Right renal pelvis (tissue), 4 donors: ENCODE measurements around the gene SDCCAG8. TPM values are rescaled to one million over a fixed set of nuclear protein-coding genes. Genes with fewer than 3 reads are reported as not detected.

Source experiments
- DNase-seq, 4 donors: peaks; one replicate each; pipeline ENCODE4 v3.0.0-alpha.2; 2013; ENCODE audit warnings: low read depth in 4 of 4, low spot score in 3 of 4, missing footprints in 1 of 4
- polyA plus RNA-seq, 4 donors: library from polyadenylated mRNA; unstranded; fragments of 120-200 nt; gene quantifications; one replicate each; pipeline ENCODE4 v1.2.1, GENCODE V29; 2013; ENCODE audit not compliant: insufficient read length in 4 of 4

Gene SDCCAG8
- polyA plus RNA-seq, 4 donors = 40.8 to 50.4 (median 43.7) TPM

DNA sequence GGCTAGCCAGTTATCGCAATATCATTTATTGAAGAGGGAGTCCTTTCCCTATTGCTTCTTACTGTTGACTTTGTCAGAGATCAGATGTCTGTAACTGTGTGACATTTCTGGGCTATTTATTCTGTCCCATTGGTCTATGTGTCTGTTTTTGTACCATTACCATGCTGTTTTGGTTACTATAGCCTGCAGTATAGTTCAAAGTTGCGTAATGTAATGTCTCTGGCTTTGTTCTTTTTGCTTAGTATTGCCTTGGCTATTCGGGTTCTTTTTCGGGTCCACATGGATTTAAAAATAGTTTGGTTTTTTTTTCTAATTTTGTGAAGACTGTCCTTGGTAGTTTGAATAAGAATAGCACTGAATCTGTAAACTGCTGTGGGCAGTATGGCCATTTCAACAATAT, 273.7 kb downstream of the SDCCAG8 start:
- DNase-seq = no peak

DNA sequence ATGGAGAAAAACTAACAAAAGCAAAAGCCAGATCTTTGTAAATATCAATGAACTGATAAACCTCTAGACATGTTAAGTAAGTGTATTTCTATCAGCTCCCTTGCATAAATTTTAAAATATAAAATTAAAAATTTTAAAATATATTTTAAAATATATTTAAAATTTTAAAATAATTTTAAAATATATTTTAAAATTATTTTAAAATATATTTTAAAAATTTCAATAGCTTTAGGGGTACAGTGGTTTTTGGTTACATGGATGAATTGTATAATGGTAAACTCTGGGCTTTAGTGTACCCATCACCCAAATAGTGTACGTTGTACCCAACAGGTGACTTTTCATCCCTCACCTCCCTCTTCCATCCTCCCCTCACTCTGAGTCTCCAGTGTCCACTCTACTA, 279.2 kb downstream of the SDCCAG8 start:
- DNase-seq = no peak

DNA sequence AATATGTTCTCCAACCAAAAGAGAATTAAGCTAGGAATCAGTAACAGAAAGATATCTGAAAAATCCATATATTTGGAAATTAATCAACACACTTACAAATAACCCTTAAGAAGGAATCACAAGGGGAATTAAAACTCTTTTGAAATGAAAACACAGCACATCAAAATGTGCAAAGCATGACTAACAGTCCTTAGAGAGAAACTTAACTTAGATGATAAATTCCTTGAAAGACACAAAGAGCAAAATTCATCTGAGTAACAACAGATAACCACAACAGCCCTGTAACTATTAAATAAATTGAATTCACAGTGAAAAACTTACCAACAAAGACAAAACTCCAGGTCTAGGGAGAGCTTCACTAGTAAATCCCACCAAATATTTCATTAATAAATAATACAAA, 283.8 kb downstream of the SDCCAG8 start:
- DNase-seq = no peak

DNA sequence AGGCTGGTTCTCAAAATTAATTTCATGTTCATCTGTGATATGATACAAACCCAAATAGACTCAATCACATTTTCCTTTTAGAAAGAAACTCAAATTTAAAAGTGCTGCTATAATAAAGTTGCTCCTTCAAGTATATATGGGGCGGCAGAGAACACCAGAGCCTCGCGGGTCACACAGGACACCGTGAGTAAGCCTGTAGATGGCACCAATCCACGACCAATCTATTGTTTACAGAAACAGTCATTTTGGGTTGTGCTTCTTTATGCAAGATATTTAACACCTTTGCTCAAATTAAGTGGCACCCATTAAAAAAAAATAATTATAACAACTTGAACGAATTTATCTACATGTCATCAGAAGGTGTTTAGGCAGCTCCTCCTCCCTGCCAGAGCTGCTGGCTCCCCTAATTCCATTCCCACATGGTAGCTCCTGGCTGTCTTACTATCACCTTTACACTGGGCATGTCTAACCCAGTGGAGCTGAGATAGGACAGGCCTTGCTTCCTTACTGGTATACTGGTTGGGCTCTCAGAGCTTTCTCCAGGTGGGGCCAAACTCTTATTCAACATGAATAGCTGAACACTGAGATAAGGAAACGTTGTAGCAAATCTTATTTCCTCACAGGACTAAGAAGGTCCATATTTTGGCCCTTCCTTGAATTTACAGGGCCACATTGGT, 287.0 kb downstream of the SDCCAG8 start:
- DNase-seq = no peak

DNA sequence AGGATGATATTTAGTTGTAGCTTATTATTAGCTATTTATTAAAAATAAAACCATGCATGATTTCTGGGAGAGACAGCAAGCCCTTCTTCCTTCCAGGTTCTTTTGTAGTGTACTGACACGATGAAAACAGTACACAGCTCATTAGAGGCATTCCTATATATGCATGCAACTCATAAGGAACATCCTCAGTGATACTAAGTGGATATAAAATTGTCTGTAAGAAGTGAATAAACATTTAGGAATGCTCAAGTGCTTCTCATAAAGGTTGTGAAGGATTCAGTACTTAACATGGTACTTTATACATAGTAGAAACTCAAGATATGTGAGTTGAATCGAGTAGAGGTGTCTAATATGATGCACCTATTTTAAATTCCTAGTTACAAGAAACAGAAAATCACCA, 287.7 kb downstream of the SDCCAG8 start:
- no peak for DNase-seq

DNA sequence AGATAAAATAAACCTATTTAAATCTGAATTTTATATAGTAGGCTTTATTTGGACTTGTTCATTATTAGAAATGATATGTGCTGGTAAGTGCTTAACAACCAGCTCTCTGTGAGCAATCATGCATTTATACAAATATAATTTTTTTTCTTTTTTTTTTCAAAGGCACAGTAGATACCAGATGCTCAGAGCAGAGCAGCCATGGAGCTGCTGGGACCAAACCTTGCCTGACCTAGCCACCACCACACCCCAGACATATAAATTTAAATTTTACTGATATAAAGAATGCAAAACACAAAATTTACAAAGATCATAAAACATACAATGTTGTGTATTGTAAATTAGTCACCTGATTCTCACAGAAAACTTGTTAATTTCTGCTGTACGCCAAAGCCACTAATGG, 290.6 kb downstream of the SDCCAG8 start:
- DNase-seq = no peak

DNA sequence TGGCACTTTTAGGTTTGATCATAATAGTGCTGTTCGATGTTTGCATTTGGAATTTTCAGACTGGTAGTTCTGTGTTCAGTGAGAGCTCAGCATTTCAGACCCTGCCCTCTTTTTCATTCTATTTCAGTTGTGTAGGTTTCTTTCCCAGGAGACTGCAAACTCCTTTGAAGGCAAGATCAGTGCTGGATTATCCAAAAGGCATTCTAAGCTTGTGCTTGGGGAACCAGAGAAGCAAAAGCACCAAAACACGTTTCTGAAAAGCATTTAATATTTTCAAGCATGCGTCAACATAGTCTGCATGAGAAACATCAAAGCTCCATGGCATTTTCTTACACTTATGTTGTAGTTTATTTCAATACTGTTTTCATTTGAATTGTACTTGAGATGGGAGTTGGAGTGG, 292.1 kb downstream of the SDCCAG8 start:
- DNase-seq = no peak

DNA sequence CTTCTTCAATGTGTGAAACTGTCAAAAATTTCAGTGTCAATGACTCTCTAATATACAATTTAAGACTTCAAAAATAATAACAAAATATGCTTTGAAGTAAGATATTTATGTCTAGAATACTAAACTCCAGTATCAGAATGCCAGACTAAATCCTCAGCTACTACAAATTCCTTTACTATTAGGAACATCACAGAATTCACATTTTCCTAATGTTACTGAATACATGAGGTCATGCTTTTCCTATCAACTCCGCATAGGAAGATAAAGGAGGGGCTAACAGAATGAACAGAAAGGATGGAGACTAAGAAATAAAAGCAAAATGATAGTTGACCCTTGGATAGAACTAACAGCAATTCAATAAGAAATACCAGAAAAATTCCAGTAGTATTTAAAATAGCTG, 292.7 kb downstream of the SDCCAG8 start:
- no peak for DNase-seq

DNA sequence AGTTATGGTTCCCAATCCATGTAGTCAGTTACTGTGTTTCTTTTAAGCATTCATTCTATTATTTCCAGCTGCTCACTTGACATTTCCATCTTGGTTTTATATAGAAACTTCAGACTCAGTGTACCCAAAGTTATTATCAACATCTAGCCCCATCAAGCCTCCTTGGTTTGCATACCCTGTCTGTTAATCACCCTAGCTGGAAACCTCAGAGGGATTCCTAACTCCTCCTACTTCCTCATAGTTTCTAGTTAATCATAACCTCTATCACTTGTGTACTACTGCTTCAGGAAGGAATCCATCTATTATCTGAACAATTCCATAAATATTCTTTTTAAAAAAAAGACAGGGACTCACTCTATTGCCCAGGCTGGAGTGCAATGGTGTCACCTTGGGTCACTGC, 293.3 kb downstream of the SDCCAG8 start:
- DNase-seq = no peak

Other genes starting within 250 kb of the SDCCAG8 start
- gene CEP170, start 760 bp upstream of the SDCCAG8 start, polyA plus RNA-seq = 10 to 100 TPM; 57.8 to 66.5 (median 62.3) TPM